ENCODE measurements around the gene HDAC3. TPM values are rescaled to one million over a fixed set of nuclear protein-coding genes. Genes with fewer than 3 reads are reported as not detected.

The HDAC3 gene
- total and polyA plus RNA-seq, 11 donors = 24.5 to 39.0 (median 32.3) TPM

DNA sequence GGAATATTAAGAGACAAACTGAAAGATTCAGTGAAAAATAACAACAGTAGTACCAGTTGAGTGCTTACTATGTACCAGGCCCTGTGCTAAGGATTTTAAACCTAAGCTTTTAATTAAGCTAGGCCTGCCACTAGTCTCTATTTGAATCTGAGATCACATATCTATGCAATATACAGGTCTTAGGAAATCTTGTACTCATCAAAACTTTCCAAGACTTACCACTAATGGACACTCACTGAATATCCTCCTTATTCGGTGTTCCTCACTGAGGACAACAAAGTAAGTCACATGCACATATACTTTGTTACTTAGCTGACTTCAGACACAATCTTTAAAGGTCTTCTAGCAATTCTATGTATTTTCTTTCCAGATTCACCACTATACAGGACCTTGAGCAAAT lies 50.4 kb downstream of the HDAC3 start:
- DNase-seq = no peak
- no peak overlapping the region for H3K27ac ChIP-seq
- 88 to 96% (median 93%) methylated on average over 1 of the region's 1 CpG for WGBS, 4 donors
- no peaks in the 10 kb centered on the region for H3K27me3 ChIP-seq
- no peak overlapping the region for H3K4me3 ChIP-seq
- H3K4me1 ChIP-seq = peaks cover 0 to 25% (median 1%) of the 10 kb centered on the region in 12 donors
- no peak for ATAC-seq
- intact Hi-C loops (cut with DNase I) = no loop called here
- TF ChIP-seq POLR2A (IDR thresholded peaks at IDR 0.05) = no peak
- TF ChIP-seq, protein P1, sequence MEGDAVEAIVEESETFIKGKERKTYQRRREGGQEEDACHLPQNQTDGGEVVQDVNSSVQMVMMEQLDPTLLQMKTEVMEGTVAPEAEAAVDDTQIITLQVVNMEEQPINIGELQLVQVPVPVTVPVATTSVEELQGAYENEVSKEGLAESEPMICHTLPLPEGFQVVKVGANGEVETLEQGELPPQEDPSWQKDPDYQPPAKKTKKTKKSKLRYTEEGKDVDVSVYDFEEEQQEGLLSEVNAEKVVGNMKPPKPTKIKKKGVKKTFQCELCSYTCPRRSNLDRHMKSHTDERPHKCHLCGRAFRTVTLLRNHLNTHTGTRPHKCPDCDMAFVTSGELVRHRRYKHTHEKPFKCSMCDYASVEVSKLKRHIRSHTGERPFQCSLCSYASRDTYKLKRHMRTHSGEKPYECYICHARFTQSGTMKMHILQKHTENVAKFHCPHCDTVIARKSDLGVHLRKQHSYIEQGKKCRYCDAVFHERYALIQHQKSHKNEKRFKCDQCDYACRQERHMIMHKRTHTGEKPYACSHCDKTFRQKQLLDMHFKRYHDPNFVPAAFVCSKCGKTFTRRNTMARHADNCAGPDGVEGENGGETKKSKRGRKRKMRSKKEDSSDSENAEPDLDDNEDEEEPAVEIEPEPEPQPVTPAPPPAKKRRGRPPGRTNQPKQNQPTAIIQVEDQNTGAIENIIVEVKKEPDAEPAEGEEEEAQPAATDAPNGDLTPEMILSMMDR (IDR thresholded peaks at IDR 0.05) = no peak
- no peaks in the 10 kb centered on the region for H3K9me3 ChIP-seq
- peaks cover 2 to 76% (median 58%) of the 10 kb centered on the region in 9 donors for H3K36me3 ChIP-seq

DNA sequence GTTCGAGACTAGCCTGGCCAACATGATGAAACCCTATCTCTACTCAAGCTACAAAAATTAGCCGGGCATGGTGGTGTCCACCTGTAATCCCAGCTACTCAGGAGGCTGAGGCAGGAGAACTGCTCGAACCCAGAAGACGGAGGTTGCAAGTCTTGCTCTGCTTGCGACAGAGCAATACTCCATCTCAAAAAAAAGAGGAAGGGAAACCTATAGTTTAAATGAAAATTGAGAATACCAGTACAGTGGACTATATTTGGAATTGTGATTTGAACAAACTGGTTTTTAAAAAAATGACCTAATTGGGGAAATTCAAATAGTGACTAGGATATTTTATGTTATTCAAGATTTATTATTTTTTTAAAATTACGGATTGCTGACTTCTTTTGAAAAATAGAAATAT lies 51.1 kb downstream of the HDAC3 start:
- no peak overlapping the region for H3K4me3 ChIP-seq
- 87 to 97% (median 93%) methylated on average over 6 of the region's 6 CpGs for WGBS, 4 donors
- H3K27ac ChIP-seq = no peak overlapping the region
- TF ChIP-seq, protein P1 (IDR thresholded peaks at IDR 0.05) = no peak
- no peak for TF ChIP-seq POLR2A (IDR thresholded peaks at IDR 0.05)
- DNase-seq (no peak), ATAC-seq (no peak)
- no peaks in the 10 kb centered on the region for H3K27me3 ChIP-seq
- no peaks in the 10 kb centered on the region for H3K9me3 ChIP-seq
- intact Hi-C loops (cut with DNase I) = no loop called here
- peaks cover 8 to 83% (median 64%) of the 10 kb centered on the region in 9 donors for H3K36me3 ChIP-seq
- H3K4me1 ChIP-seq = peaks cover 0 to 26% (median 1%) of the 10 kb centered on the region in 12 donors

DNA sequence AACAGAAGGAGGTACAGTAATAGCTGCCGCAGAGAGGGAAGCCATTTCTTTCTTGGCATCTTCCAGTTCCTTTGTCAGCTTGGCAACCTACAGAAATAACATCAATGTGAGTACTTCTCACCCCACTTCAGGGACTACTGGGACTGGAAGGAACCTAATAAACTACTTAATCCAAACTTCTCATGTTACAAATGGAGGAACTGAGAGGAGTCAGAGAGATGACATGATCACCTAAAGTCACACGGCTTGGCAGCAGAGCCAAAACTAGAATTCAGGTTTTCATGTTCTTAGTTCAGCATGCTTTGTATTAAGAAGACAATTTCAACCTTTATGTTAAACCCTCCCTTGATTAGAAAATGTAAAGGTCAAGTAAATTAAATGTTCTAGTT lies 62.5 kb downstream of the HDAC3 start:
- peaks cover 0 to 12% (median 0%) of the 10 kb centered on the region in 12 donors for H3K4me1 ChIP-seq
- DNase-seq (no peak), ATAC-seq (no peak)
- intact Hi-C loops (cut with DNase I) = loop anchor here in 1 of 10 donors (10.0 kb wide), 1 partner anchor 51 kb away; no protein-coding TSS in a partner anchor
- H3K27ac ChIP-seq = no peak overlapping the region
- no peaks in the 10 kb centered on the region for H3K9me3 ChIP-seq
- peaks cover 0 to 98% (median 94%) of the 10 kb centered on the region in 9 donors for H3K36me3 ChIP-seq
- H3K4me3 ChIP-seq = no peak overlapping the region
- H3K27me3 ChIP-seq = no peaks in the 10 kb centered on the region
- TF ChIP-seq POLR2A (IDR thresholded peaks at IDR 0.05) = no peak
- TF ChIP-seq, protein P1 (IDR thresholded peaks at IDR 0.05) = no peak
- WGBS, 4 donors = 74 to 94% (median 87%) methylated on average over 2 of the region's 2 CpGs

DNA sequence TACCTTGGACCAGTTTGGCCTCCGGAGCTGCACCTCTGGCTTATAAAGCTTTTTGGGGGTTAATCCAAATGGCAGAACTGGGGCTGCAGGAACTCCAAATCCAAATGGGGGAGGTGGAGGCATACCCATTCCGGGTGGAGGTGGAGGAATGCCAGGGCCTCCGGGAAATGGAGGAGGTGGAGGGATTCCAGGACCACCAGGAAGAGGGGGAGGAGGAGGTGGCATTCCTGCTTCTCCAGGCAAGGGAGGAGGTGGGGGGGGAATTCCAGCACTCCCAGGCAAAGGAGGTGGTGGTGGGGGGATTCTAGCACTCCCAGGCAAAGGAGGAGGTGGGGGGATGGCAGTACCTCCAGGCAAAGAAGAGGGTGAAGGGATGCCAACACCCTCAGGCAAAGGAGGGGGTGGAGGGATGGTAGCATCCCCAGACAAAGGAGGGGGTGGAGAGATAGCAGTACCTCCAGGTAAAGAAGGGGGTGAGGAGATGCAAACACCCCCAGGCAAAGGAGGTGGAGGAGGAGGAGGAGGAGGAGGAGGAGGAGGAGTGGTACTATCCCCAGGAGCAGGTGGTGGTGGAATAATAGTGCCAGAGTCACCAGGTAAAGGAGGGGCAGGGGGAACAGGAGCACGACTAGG lies 63.0 kb downstream of the HDAC3 start:
- Histone ChIP-seq H3K27ac (no peak overlapping the region), H3K9me3 (no peaks in the 10 kb centered on the region), H3K4me1 (peaks cover 0 to 12% (median 0%) of the 10 kb centered on the region in 12 donors), H3K4me3 (no peak overlapping the region), H3K27me3 (no peaks in the 10 kb centered on the region), H3K36me3 (peaks cover 0 to 98% (median 94%) of the 10 kb centered on the region in 9 donors)
- TF ChIP-seq, protein P1 (IDR thresholded peaks at IDR 0.05) = no peak
- TF ChIP-seq POLR2A (IDR thresholded peaks at IDR 0.05) = no peak
- 59 to 70% (median 67%) methylated on average over 4 of the region's 4 CpGs for WGBS, 4 donors
- peak in 1 of 4 donors; percentile 22 for ATAC-seq
- intact Hi-C loops (cut with DNase I) = loop anchor here in 1 of 10 donors (10.0 kb wide), 1 partner anchor 51 kb away; no protein-coding TSS in a partner anchor
- DNase-seq = no peak

Other genes with a start within 250 kb of the HDAC3 start
- gene PCDHGB4, start 249.2 kb downstream of the HDAC3 start, total RNA-seq = 10 to 100 TPM in 2 of 9 donors, 1 to 10 TPM in 7; 4.5 to 11.9 (median 7.3) TPM
- gene PCDHGB4, start 249.2 kb downstream of the HDAC3 start, polyA plus RNA-seq = 1 to 10 TPM; 2.0 to 3.8 TPM
- 10 to 100 TPM in 3 of 9 donors, 1 to 10 TPM in 6; 4.7 to 14.6 (median 8.1) TPM for gene PCDHGA8, start 244.2 kb downstream of the HDAC3 start, total RNA-seq
- 1 to 10 TPM in 1 of 2 donors, under 1 TPM in 1; 0.76 to 3.8 TPM for gene PCDHGA8, start 244.2 kb downstream of the HDAC3 start, polyA plus RNA-seq
- 10 to 100 TPM in 3 of 9 donors, 1 to 10 TPM in 6; 5.9 to 15.5 (median 9.9) TPM for gene PCDHGB5, start 238.9 kb downstream of the HDAC3 start, total RNA-seq
- 1 to 10 TPM; 4.4 to 5.1 TPM for gene PCDHGB5, start 238.9 kb downstream of the HDAC3 start, polyA plus RNA-seq
- gene PCDHGA9, start 234.1 kb downstream of the HDAC3 start, total RNA-seq = 1 to 10 TPM; 2.3 to 9.6 (median 5.3) TPM
- gene PCDHGA9, start 234.1 kb downstream of the HDAC3 start, polyA plus RNA-seq = 1 to 10 TPM; 1.3 to 5.5 TPM
- gene PCDHGB6, start 228.8 kb downstream of the HDAC3 start, total RNA-seq = 10 to 100 TPM in 1 of 9 donors, 1 to 10 TPM in 8; 4.1 to 10.4 (median 6.5) TPM
- 1 to 10 TPM; 2.3 to 4.5 TPM for gene PCDHGB6, start 228.8 kb downstream of the HDAC3 start, polyA plus RNA-seq
- gene PCDHGA10, start 223.9 kb downstream of the HDAC3 start, total RNA-seq = 10 to 100 TPM in 1 of 9 donors, 1 to 10 TPM in 8; 3.3 to 11.3 (median 6.1) TPM
- gene PCDHGA10, start 223.9 kb downstream of the HDAC3 start, polyA plus RNA-seq = 1 to 10 TPM; 1.1 to 3.1 TPM
- 10 to 100 TPM in 5 of 9 donors, 1 to 10 TPM in 4; 5.1 to 15.0 (median 11.1) TPM for gene PCDHGB7, start 219.2 kb downstream of the HDAC3 start, total RNA-seq
- 1 to 10 TPM; 3.3 to 4.8 TPM for gene PCDHGB7, start 219.2 kb downstream of the HDAC3 start, polyA plus RNA-seq
- gene PCDHGA11, start 215.8 kb downstream of the HDAC3 start, total RNA-seq = 1 to 10 TPM; 2.8 to 9.0 (median 5.3) TPM
- gene PCDHGA11, start 215.8 kb downstream of the HDAC3 start, polyA plus RNA-seq = 1 to 10 TPM; 1.8 to 5.0 TPM
- 10 to 100 TPM in 1 of 9 donors, 1 to 10 TPM in 8; 3.2 to 15.5 (median 7.3) TPM for gene PCDHGA12, start 206.3 kb downstream of the HDAC3 start, total RNA-seq
- 1 to 10 TPM; 3.2 to 5.0 TPM for gene PCDHGA12, start 206.3 kb downstream of the HDAC3 start, polyA plus RNA-seq
- gene PCDHGC3, start 160.9 kb downstream of the HDAC3 start, total RNA-seq = 10 to 100 TPM; 12.3 to 32.5 (median 18.4) TPM
- gene PCDHGC3, start 160.9 kb downstream of the HDAC3 start, polyA plus RNA-seq = 10 to 100 TPM; 23.3 to 34.8 TPM
- 10 to 100 TPM in 1 of 9 donors, 1 to 10 TPM in 8; 1.7 to 10.4 (median 2.9) TPM for gene PCDHGC4, start 151.8 kb downstream of the HDAC3 start, total RNA-seq
- 1 to 10 TPM in 1 of 2 donors, under 1 TPM in 1; 0.39 to 4.2 TPM for gene PCDHGC4, start 151.8 kb downstream of the HDAC3 start, polyA plus RNA-seq
- gene PCDHGC5, start 147.8 kb downstream of the HDAC3 start, total RNA-seq = 1 to 10 TPM; 1.5 to 5.4 (median 3.0) TPM
- 1 to 10 TPM in 1 of 2 donors, under 1 TPM in 1; 0.72 to 5.4 TPM for gene PCDHGC5, start 147.8 kb downstream of the HDAC3 start, polyA plus RNA-seq
- 100 to 1,000 TPM in 1 of 9 donors, 10 to 100 TPM in 8; 38.8 to 137 (median 61.5) TPM for gene DIAPH1, start 17.8 kb downstream of the HDAC3 start, total RNA-seq
- 10 to 100 TPM; 29.9 to 79.6 TPM for gene DIAPH1, start 17.8 kb downstream of the HDAC3 start, polyA plus RNA-seq
- 1 to 10 TPM in 3 of 9 donors, under 1 TPM in 6; 0.25 to 2.5 (median 0.65) TPM for gene RELL2, start 148 bp upstream of the HDAC3 start, total RNA-seq
- 1 to 10 TPM in 1 of 2 donors, under 1 TPM in 1; 0.88 to 2.7 TPM for gene RELL2, start 148 bp upstream of the HDAC3 start, polyA plus RNA-seq
- gene FCHSD1, start 14.6 kb upstream of the HDAC3 start, total RNA-seq = 1 to 10 TPM; 1.2 to 8.8 (median 2.3) TPM
- gene FCHSD1, start 14.6 kb upstream of the HDAC3 start, polyA plus RNA-seq = 1 to 10 TPM; 2.5 to 2.9 TPM
- 10 to 100 TPM in 6 of 9 donors, 1 to 10 TPM in 3; 8.9 to 20.5 (median 13.8) TPM for gene ARAP3, start 45.4 kb upstream of the HDAC3 start, total RNA-seq
- gene ARAP3, start 45.4 kb upstream of the HDAC3 start, polyA plus RNA-seq = 10 to 100 TPM; 13.0 to 15.8 TPM
- 100 to 1,000 TPM in 1 of 9 donors, 10 to 100 TPM in 8; 10.2 to 106 (median 19.2) TPM for gene PCDH1, start 241.6 kb upstream of the HDAC3 start, total RNA-seq
- gene PCDH1, start 241.6 kb upstream of the HDAC3 start, polyA plus RNA-seq = 10 to 100 TPM; 13.5 to 25.8 TPM

Data from heart left ventricle (tissue), 16 donors.